H1 (cell line): Measurements from ENCODE around the gene STRA8. TPM values are rescaled to one million over a fixed set of nuclear protein-coding genes. Genes with fewer than 3 reads are reported as not detected.

Experiments used
- CTCF ChIA-PET: fragments of 300-600 bp; sonication (Branson Sonifier 250); formaldehyde crosslinking; loops from one replicate; lab custom pipeline; 2021; ENCODE audit not compliant: partially characterized antibody; lab: Charles Lee
- POLR2A ChIA-PET: fragments of 300-600 bp; sonication (Branson Sonifier 250); formaldehyde crosslinking; loops from one replicate; lab custom pipeline; 2021; ENCODE audit warnings: inconsistent platforms; ENCODE audit not compliant: partially characterized antibody; lab: Charles Lee
- DNase-seq, 2 experiments: peaks; one replicate each; pipeline versions ENCODE4 v3.0.0 to v3.0.0-alpha.2; 2010 to 2022; ENCODE audit warnings: low spot score in 2 of 2, low read depth in 1 of 2, mixed read lengths in 1 of 2
- FAIRE-seq: peaks from 2 replicates; lab custom pipeline; 2011; peaks lifted over from hg19 to GRCh38; lab: Jason Lieb, UNC
- H2AFZ ChIP-seq: 2 replicates; pipeline ENCODE4 v1.8.1; 2012; ENCODE audit warnings: low read length, inconsistent platforms
- H2AK5ac ChIP-seq: 2 replicates; pipeline ENCODE4 v1.6.1; 2013; ENCODE audit warnings: low read depth, low read length
- H2BK120ac ChIP-seq: replicated peaks from 2 replicates; pipeline ENCODE3; 2013; ENCODE audit warnings: low read depth, low read length, inconsistent platforms
- H2BK12ac ChIP-seq: 2 replicates; pipeline ENCODE4 v1.6.1; 2013; ENCODE audit warnings: low read depth, low read length
- H2BK15ac ChIP-seq: 2 replicates; pipeline ENCODE4 v1.6.1; 2013; ENCODE audit warnings: low read length
- H2BK20ac ChIP-seq: 2 replicates; pipeline ENCODE4 v1.6.1; 2013; ENCODE audit warnings: low read length
- H2BK5ac ChIP-seq: 2 replicates; pipeline ENCODE4 v1.6.1; 2013; ENCODE audit warnings: low read depth, low read length
- H3K14ac ChIP-seq: 2 replicates; pipeline ENCODE4 v1.6.1; 2013; ENCODE audit warnings: inconsistent platforms; ENCODE audit not compliant: insufficient read length
- H3K18ac ChIP-seq: 2 replicates; pipeline ENCODE4 v1.6.1; 2013; ENCODE audit warnings: low read length; ENCODE audit errors: extremely low read depth
- H3K23ac ChIP-seq: 2 replicates; pipeline ENCODE4 v1.6.1; 2013; ENCODE audit warnings: inconsistent platforms; ENCODE audit not compliant: insufficient read length
- H3K23me2 ChIP-seq: 2 replicates; pipeline ENCODE4 v1.6.1; 2013; ENCODE audit warnings: low read depth, low read length
- H3K27ac ChIP-seq: 2 replicates; pipeline ENCODE4 v1.6.1; 2011; ENCODE audit warnings: low read depth, low read length, inconsistent platforms
- H3K27me3 ChIP-seq, 4 experiments: replicated peaks in 1 of 4; 1 replicate in 1 of 4; 2 replicates in 3 of 4; pipeline versions ENCODE4 v1.6.1 to v1.8.1; 2011 to 2013; ENCODE audit warnings: low read length in 3 of 4, mild to moderate bottlenecking in 3 of 4, inconsistent platforms in 2 of 4, mixed read lengths in 2 of 4, moderate library complexity in 1 of 4; ENCODE audit not compliant: control insufficient read depth in 3 of 4, insufficient read depth in 3 of 4; ENCODE audit errors: extremely low read depth in 1 of 4
- H3K36me3 ChIP-seq, 4 experiments: 2 replicates each; pipeline versions ENCODE4 v1.6.1 to v1.8.1; 2011 to 2013; ENCODE audit warnings: mild to moderate bottlenecking in 4 of 4, low read length in 3 of 4, moderate library complexity in 2 of 4, control low read depth in 1 of 4, inconsistent platforms in 1 of 4; ENCODE audit not compliant: insufficient read depth in 4 of 4, control insufficient read depth in 2 of 4
- H3K4ac ChIP-seq: replicated peaks from 2 replicates; pipeline ENCODE3; 2013; ENCODE audit warnings: low read length, low read depth, mixed read lengths, inconsistent platforms; ENCODE audit not compliant: insufficient read length
- H3K4me1 ChIP-seq, 4 experiments: replicated peaks in 1 of 4; 1 replicate in 1 of 4; 2 replicates in 3 of 4; pipeline versions ENCODE4 v1.6.1 to v1.8.1; 2011 to 2013; ENCODE audit warnings: low read length in 3 of 4, inconsistent platforms in 2 of 4, mixed read lengths in 1 of 4; ENCODE audit not compliant: insufficient read depth in 4 of 4, control insufficient read depth in 3 of 4
- H3K4me2 ChIP-seq, 2 experiments: 2 replicates each; pipeline versions ENCODE4 v1.6.1 to v1.8.1; 2011 to 2013; ENCODE audit warnings: low read depth in 2 of 2, low read length in 2 of 2, control low read depth in 1 of 2, inconsistent platforms in 1 of 2, mild to moderate bottlenecking in 1 of 2; ENCODE audit not compliant: insufficient read depth in 1 of 2
- H3K4me3 ChIP-seq, 4 experiments: fragments of 200-600, 300-600 bp in 1 of 4; sonication (generic), shearing (Covaris generic), sonication (Bioruptor Twin) in 1 of 4; 2 replicates each; pipeline versions ENCODE4 v1.5.1 to v1.8.1; 2011 to 2016; ENCODE audit warnings: low read length in 4 of 4, low read depth in 3 of 4, control low read depth in 2 of 4, inconsistent platforms in 2 of 4, mild to moderate bottlenecking in 2 of 4, mixed read lengths in 1 of 4, moderate library complexity in 1 of 4; ENCODE audit not compliant: insufficient read depth in 2 of 4; ENCODE audit errors: extremely low read depth in 1 of 4
- H3K56ac ChIP-seq: replicated peaks from 2 replicates; pipeline ENCODE3; 2013; ENCODE audit warnings: low read depth, mild to moderate bottlenecking, mixed read lengths, low read length, inconsistent platforms; ENCODE audit not compliant: insufficient read length
- H3K79me1 ChIP-seq: 2 replicates; pipeline ENCODE4 v1.6.1; 2013; ENCODE audit warnings: low read depth, low read length, control low read depth
- H3K79me2 ChIP-seq, 2 experiments: 2 replicates each; pipeline versions ENCODE4 v1.6.1 to v1.8.1; 2012 to 2013; ENCODE audit warnings: low read length in 2 of 2, mild to moderate bottlenecking in 2 of 2, inconsistent platforms in 1 of 2; ENCODE audit not compliant: insufficient read depth in 2 of 2, control insufficient read depth in 1 of 2
- H3K9ac ChIP-seq, 4 experiments: replicated peaks in 1 of 4; 1 replicate in 1 of 4; 2 replicates in 3 of 4; pipeline versions ENCODE4 v1.6.1 to v1.8.1; 2011 to 2013; ENCODE audit warnings: low read depth in 3 of 4, low read length in 3 of 4, control low read depth in 2 of 4, mild to moderate bottlenecking in 2 of 4, moderate library complexity in 2 of 4, inconsistent platforms in 1 of 4; ENCODE audit errors: extremely low read depth in 1 of 4
- H3K9me3 ChIP-seq, 2 experiments: 2 replicates each; pipeline versions ENCODE4 v1.6.1 to v1.8.1; 2012 to 2013; ENCODE audit warnings: mild to moderate bottlenecking in 2 of 2, moderate library complexity in 2 of 2, control low read depth in 1 of 2, inconsistent platforms in 1 of 2, low read depth in 1 of 2, low read length in 1 of 2, mixed read lengths in 1 of 2; ENCODE audit not compliant: insufficient read depth in 2 of 2
- H4K20me1 ChIP-seq, 2 experiments: replicated peaks in 1 of 2; 2 replicates each; pipeline versions ENCODE3 to v1.8.1; 2011 to 2013; ENCODE audit warnings: inconsistent platforms in 2 of 2, low read length in 2 of 2, mild to moderate bottlenecking in 1 of 2; ENCODE audit not compliant: insufficient read depth in 2 of 2, control insufficient read depth in 1 of 2
- H4K5ac ChIP-seq: 2 replicates; pipeline ENCODE4 v1.6.1; 2013; ENCODE audit warnings: low read length, low read depth, mixed read lengths, inconsistent platforms; ENCODE audit not compliant: insufficient read length
- H4K8ac ChIP-seq: 2 replicates; pipeline ENCODE4 v1.8.0; 2013; ENCODE audit warnings: mild to moderate bottlenecking, moderate library complexity, low read length, inconsistent platforms; ENCODE audit not compliant: insufficient read depth; ENCODE audit errors: extremely low read depth
- H4K91ac ChIP-seq: replicated peaks from 2 replicates; pipeline ENCODE3; 2013; ENCODE audit warnings: low read length, mixed read lengths, inconsistent platforms; ENCODE audit not compliant: insufficient read length
- CBX8 ChIP-seq: fragments of 300-800, 300-1000 bp; sonication (generic); IDR thresholded peaks from 2 replicates; pipeline ENCODE4 v1.7.1; 2016; ENCODE audit warnings: low read depth, low read length, borderline replicate concordance
- CEBPB ChIP-seq: IDR thresholded peaks from 2 replicates; pipeline ENCODE4 v1.6.1; 2012; ENCODE audit warnings: low read depth, low read length
- CTBP2 ChIP-seq: IDR thresholded peaks from 2 replicates; pipeline ENCODE4 v1.7.0; 2011; ENCODE audit warnings: borderline replicate concordance, mild to moderate bottlenecking, moderate library complexity, mixed read lengths, low read length; ENCODE audit not compliant: insufficient read depth, insufficient read length
- JUN ChIP-seq: IDR thresholded peaks from 2 replicates; pipeline ENCODE4 v1.6.1; 2011; ENCODE audit warnings: low read depth, mild to moderate bottlenecking, improper control_type of control experiment, low read length
- KDM1A ChIP-seq: fragments of 200-600, 300-600 bp; sonication (generic); IDR thresholded peaks from 2 replicates; pipeline ENCODE4 v1.7.1; 2016; ENCODE audit warnings: mild to moderate bottlenecking, low read length, borderline replicate concordance
- POLR2AphosphoS5 ChIP-seq: IDR thresholded peaks from 2 replicates; pipeline ENCODE4 v1.6.1; 2011; ENCODE audit warnings: low read depth, low read length
- RNF2 ChIP-seq: fragments of 200-900, 300-1000 bp; sonication (generic); IDR thresholded peaks from 2 replicates; pipeline ENCODE4 v1.7.1; 2016; ENCODE audit warnings: borderline replicate concordance, low read depth, mild to moderate bottlenecking, antibody characterized with exemption, low read length; ENCODE audit not compliant: poor library complexity, severe bottlenecking; ENCODE audit errors: missing control alignments
- SIX5 ChIP-seq: IDR thresholded peaks from 2 replicates; pipeline ENCODE4 v1.6.1; 2011; ENCODE audit warnings: mild to moderate bottlenecking, low read depth, low read length
- SP1 ChIP-seq: IDR thresholded peaks from 2 replicates; pipeline ENCODE4 v1.6.1; 2011; ENCODE audit warnings: low read depth, low read length
- SUZ12 ChIP-seq: fragments of 200-600 bp; sonication (generic); IDR thresholded peaks from 2 replicates; pipeline ENCODE4 v1.6.1; 2012; ENCODE audit warnings: mild to moderate bottlenecking, inconsistent platforms, low read length, moderate library complexity, mixed read lengths
- TAF1 ChIP-seq: IDR thresholded peaks from 2 replicates; pipeline ENCODE4 v1.6.1; 2011; ENCODE audit warnings: mild to moderate bottlenecking, low read depth, low read length
- TBP ChIP-seq: IDR thresholded peaks from 2 replicates; pipeline ENCODE4 v1.6.1; 2011; ENCODE audit warnings: low read depth, low read length, improper control_type of control experiment
- ZNF274 ChIP-seq: IDR thresholded peaks from 2 replicates; pipeline ENCODE4 v1.7.0; 2012; ENCODE audit warnings: low read length, borderline replicate concordance; ENCODE audit errors: extremely low read depth
- WGBS, 2 experiments: shearing (Covaris generic) in 1 of 2; methylation state at CpG; one replicate each; pipeline versions ENCODE4 v1.1.6 to v1.1.7; 2013 to 2015; ENCODE audit warnings: low lambda C conversion rate in 2 of 2, mixed read lengths in 2 of 2, inconsistent platforms in 1 of 2, low coverage in 1 of 2, missing lambda C conversion rate in 1 of 2; ENCODE audit not compliant: insufficient replicate concordance in 2 of 2, insufficient coverage in 1 of 2, insufficient read length in 1 of 2; ENCODE audit errors: extremely low coverage in 1 of 2, missing lambda C conversion rate in 1 of 2; 5-methylcytosine and 5-hydroxymethylcytosine counted together
- polyA plus RNA-seq, 7 experiments: library from polyadenylated mRNA; depleted of rRNA in 3 of 7; stranded (reverse) in 5 of 7; unstranded in 2 of 7; fragments of >200 nt in 5 of 7; fragments of 200-250 nt in 2 of 7; gene quantifications; 1 replicate in 5 of 7; 2 replicates in 1 of 7; 4 replicates in 1 of 7; pipeline versions ENCODE4 v1.2.1 to v1.2.3, GENCODE V29; 2011 to 2013; ENCODE audit warnings: missing spikeins in 2 of 7, mixed read lengths in 2 of 7
- total RNA-seq: library from RNA; stranded (reverse); fragmentation: NEBNext Ultra II Directional; extraction: Animal tissue kit (Norgen Biotek cat#: 25700); gene quantifications from 2 replicates; pipeline ENCODE4 v1.2.1, GENCODE V29; 2021
- TF ChIP-seq, protein P1 (sequence below): IDR thresholded peaks from 2 replicates; pipeline ENCODE4 v1.6.1; 2011; ENCODE audit warnings: low read depth, mild to moderate bottlenecking, low read length; ENCODE audit not compliant: insufficient read depth

The STRA8 gene
- total and polyA plus RNA-seq, 2 of the 8 experiments (the other 6 are each of a cell fraction or from before 2014, with no cell fraction given) = not detected

GRCh38 chr7:135258585-135258984 lies 24.9 kb downstream of the STRA8 start:
- Histone ChIP-seq H3K4me1 (peaks cover 0 to 5% (median 4%) of the 10 kb centered on the region in 4 experiments; a peak in 4 of 7 replicates), H3K36me3 (no peaks in the 10 kb centered on the region), H3K4me2 (no peak overlapping the region), H3K4me3 (no peak overlapping the region), H3K23ac (no peak overlapping the region), H3K9me3 (no peaks in the 10 kb centered on the region), H3K9ac (no peak overlapping the region), H2BK5ac (no peak overlapping the region), H2AFZ (no peak overlapping the region)
- WGBS, 2 experiments = 82% methylated on average over 3 of the region's 3 CpGs; no CpG with 5 or more reads in 1 of the 2 experiments
- TF ChIP-seq KDM1A = no peak
- TF ChIP-seq CEBPB = no peak
- no peak for TF ChIP-seq TAF1
- no peak for TF ChIP-seq JUN
- no peak for TF ChIP-seq CTBP2
- no peak for TF ChIP-seq POLR2AphosphoS5
- TF ChIP-seq SP1 = no peak
- TF ChIP-seq SUZ12 = no peak
- TF ChIP-seq, protein P1, sequence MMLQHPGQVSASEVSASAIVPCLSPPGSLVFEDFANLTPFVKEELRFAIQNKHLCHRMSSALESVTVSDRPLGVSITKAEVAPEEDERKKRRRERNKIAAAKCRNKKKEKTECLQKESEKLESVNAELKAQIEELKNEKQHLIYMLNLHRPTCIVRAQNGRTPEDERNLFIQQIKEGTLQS = no peak
- TF ChIP-seq RNF2 = no peak
- no peak for TF ChIP-seq SIX5
- TF ChIP-seq CBX8 = no peak
- TF ChIP-seq ZNF274 = no peak
- no peak for TF ChIP-seq TBP
- TF ChIP-seq, all 59 proteins: peak for 0
- no peak overlapping the region for H2BK20ac ChIP-seq
- POLR2A ChIA-PET = no interaction called here
- H3K4ac ChIP-seq = no peak overlapping the region
- DNase-seq = no peak
- H3K27ac ChIP-seq = no peak overlapping the region
- no peaks in the 10 kb centered on the region for H3K23me2 ChIP-seq
- H4K91ac ChIP-seq = no peak overlapping the region
- no peak for FAIRE-seq
- no peaks in the 10 kb centered on the region for H3K79me2 ChIP-seq
- H3K56ac ChIP-seq = no peak overlapping the region
- H4K5ac ChIP-seq = no peak overlapping the region
- H2BK120ac ChIP-seq = no peak overlapping the region
- H4K20me1 ChIP-seq = no peaks in the 10 kb centered on the region
- no peak overlapping the region for H2BK15ac ChIP-seq
- H3K27me3 ChIP-seq = no peaks in the 10 kb centered on the region
- H3K14ac ChIP-seq = no peak overlapping the region
- no peak overlapping the region for H3K18ac ChIP-seq
- no peak overlapping the region for H2BK12ac ChIP-seq
- CTCF ChIA-PET = interaction anchor here (1.2 to 6.9 kb wide), 3 partner anchors 11 to 22 kb away, joined by 3 to 53 read pairs (median 5); no protein-coding TSS in a partner anchor
- no peak overlapping the region for H2AK5ac ChIP-seq
- no peaks in the 10 kb centered on the region for H3K79me1 ChIP-seq
- H4K8ac ChIP-seq = no peak overlapping the region
